Stimulated activated CD4-positive, alpha-beta T cell treated with anti-CD3 and anti-CD28 coated beads, TNF-alpha, amount 100 ng/mL, for 24 hours (primary cell): ENCODE measurements around the gene LRFN5.
"Not testable (repeated sequence)": the region's sequence is repeated elsewhere in the genome, so short reads cannot be mapped to it uniquely, and the experiment has no call there.

Experiments
- DNase-seq, 3 experiments: peaks; one replicate each; pipeline ENCODE4 v3.0.0-alpha.2; 2020; ENCODE audit warnings: low read depth in 3 of 3

LRFN5 gene

DNA sequence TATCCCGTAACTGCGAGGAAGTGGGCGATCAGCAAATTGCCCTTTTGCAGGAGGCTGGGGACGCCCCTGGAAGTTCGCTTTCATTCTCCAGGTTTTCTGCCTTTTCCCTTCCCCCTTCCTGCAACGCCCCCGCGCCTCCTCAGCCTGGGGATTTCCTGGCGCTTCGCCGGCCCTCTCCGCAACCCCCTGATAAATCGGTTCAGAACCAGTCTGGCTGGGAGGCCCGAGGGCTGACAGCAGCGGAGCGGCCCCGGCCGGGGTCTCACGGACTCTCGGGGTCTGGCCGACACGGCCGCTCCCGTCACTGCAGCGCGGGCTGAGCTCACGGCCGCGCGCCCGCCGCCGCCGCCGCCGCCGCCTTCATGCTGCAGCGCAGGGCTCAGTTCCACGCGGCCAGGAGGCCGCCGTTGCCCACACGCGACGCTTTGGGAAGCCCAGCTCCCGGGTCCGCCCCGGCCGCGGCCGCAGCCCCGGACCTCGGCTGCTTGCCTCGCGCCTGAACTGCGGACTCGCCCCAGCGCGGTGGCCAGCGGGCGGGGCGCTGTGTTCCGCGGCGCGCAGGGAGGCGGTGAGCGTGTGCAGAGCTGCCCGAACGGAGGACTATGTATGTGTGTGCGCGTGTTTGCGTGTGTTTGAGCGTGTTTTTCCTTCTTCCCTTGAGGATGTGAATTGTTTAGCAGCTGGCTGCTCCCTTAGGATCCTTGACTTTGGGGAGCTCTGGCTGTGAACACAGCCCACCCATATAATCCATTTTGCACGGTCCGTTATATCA is at the start of gene LRFN5:
LRFN5 (plus strand) TSS at position 345 of the 772 bp plus-strand sequence.
- no peak for DNase-seq

DNA sequence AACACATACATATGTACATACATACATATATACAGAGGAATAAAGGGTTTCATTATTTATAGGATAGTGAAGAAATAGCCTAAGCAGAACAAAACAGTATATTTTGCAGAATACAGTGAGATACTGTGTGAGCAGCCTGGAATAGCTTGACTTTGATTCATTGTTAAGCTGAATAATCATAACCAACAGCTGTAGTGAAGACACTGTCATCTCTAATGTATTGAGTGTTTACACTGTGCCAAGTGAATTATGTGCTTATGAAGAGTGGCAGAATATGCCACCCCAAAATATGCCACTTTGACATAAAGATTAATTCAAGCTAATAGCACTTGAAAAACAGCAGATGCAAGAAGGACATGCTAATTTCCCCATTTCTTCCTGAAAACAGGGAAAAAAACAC is 48.2 kb upstream of the LRFN5 start:
- DNase-seq, result no peak

DNA sequence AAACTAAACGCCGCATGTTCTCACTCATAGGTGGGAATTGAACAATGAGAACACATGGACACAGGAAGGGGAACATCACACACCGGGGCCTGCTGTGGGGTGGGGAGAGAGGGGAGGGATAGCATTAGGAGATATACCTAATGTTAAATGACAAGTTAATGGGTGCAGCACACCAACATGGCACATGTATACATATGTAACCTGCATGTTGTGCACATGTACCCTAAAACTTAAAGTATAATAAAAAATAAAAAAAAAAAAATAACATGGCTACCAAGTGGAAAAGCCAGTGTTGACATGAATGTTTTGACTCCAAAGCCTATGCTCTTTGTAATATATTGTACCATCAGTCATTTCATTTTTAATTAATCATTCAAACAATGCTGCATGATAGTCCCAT is 39.8 kb upstream of the LRFN5 start:
- DNase-seq, result not testable (repeated sequence)

- no peak for DNase-seq
These were observed 37.7 kb upstream of the LRFN5 start for GRCh38 chr14:41568979-41569378.

- DNase-seq, result no peak
These were observed 36.1 kb upstream of the LRFN5 start for GRCh38 chr14:41570415-41571155.

GRCh38 chr14:41586237-41586636 is 20.4 kb upstream of the LRFN5 start:
- DNase-seq, result no peak

GRCh38 chr14:41597647-41598046 is 9.0 kb upstream of the LRFN5 start:
- DNase-seq, result no peak

- DNase-seq, result not testable (repeated sequence)
These were observed 6.8 kb upstream of the LRFN5 start for GRCh38 chr14:41599805-41600385.

GRCh38 chr14:41604721-41605531 is 1.8 kb upstream of the LRFN5 start:
- DNase-seq, result no peak

GRCh38 chr14:41605550-41606281 is 960 bp upstream of the LRFN5 start:
- no peak for DNase-seq

GRCh38 chr14:41606282-41606531 is 469 bp upstream of the LRFN5 start:
- DNase-seq, result no peak

GRCh38 chr14:41607304-41607775 is 664 bp downstream of the LRFN5 start:
- DNase-seq, result no peak

DNA sequence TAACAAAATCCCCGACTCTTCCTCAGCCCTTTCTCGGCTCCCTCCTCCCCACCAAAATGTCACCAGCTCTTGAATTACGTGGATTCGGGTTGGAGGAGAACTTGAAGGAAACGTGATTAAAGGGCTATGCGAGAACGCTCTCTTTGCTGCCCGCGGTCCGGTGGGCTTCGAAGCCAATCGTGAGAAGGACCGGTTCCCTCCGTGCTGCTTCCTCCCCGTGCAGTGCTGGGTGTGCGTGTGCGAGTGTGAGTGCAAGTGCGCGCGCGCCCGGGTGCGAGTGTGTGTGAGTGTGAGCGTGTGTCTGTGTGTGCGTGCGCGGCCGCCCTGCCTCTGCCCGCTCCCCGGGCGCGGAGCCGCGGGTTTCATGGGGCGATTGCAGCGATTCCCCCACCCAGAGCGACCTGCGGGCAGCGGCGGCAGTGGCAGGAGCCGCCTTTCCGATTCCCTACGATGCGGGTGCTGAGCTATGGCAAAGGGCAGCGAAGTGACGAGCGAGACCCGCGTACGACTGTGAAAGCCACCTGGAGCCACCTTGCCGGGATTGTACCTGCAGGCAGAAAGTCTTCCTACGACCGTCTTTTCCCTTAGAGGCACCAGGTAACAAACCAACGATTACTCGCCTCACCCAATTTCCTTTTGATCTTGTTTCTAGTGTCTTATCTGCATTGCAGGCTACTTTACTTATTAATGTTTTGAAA is 1.4 kb downstream of the LRFN5 start:
- no peak for DNase-seq

DNA sequence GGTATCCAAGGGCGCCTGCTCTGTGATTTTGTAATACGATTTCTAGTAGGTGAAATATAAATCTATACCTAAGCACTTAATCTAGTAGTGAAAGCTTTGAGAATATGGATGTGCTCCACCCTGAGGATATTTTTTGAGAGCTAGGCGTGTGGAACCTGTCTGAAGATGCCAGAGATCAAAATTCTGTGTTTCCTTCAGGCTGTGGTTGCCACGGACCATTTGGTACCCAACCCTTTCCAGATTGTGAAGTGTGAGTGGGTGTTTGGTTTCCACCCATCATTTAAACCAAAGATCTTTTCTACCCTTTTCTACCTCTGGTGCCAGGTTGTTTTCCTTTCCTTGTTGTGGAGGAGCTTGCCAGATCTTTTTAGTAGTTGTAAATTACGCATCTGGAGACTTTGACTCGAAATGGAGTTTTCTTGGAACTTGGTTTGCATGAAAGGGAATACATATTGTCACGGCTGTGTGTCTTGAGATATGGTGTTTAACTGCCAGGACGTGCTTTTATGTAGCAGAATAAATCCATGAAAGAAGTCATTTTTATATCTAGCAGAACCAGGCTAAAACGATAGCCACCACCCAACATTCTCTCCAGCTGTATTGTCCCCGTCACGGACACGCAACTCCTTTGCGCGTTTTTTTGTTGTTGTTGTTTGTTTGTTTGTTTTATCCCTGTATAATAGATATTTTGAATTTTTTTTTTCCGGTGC is 2.2 kb downstream of the LRFN5 start:
- DNase-seq, result no peak

DNA sequence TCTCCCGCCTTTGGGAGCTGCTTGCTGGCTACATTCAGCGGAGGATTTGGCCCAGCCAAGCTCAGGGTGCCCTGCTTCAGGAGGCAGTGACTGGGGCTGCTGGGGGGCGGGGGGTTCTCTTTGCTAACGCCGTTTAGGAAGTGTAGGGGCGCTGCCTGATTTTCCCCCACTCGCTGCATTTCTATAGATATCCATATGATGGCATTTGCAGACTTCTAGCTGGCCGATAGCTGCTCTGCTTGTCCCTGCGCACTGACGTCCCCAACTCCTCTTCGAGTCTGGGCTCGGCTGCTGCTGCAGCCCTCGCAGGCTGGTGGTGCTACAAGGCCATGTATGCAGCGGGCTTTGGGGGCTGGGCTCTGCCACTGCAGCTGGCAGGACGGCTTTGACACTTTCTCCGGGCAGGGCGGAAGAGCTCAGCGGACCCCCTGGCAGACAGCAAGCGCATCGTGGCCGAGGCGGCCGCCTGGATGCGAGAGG is 3.1 kb downstream of the LRFN5 start:
- no peak for DNase-seq

DNA sequence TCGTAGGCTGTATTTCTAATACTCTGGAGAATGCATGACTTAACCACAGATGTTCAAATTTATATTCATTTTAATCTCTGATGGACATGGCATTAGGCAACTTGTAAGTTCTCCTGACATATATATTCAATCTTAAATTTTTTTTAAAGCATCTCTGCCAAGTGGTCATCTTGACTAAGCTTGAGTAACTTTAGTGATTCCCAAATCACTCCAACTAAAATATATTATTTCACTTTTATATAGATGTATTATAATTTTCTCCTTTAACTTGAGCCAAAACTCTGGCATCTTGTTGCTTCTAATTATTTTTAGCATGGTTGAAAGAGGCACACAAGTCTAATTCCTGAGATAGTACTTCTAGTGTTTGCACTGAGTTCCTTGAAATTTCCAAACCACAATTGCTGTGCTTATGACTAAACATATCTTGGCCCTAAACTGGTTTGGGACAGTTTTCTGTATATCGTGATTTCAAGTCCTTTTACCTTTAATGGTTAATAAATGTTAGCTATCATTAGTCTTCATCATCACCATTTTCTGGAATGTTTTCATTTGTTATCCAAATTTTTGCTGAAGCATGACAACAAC is 8.4 kb downstream of the LRFN5 start:
- no peak for DNase-seq

- DNase-seq, result no peak
These were observed 17.1 kb downstream of the LRFN5 start for GRCh38 chr14:41623736-41624135.

DNA sequence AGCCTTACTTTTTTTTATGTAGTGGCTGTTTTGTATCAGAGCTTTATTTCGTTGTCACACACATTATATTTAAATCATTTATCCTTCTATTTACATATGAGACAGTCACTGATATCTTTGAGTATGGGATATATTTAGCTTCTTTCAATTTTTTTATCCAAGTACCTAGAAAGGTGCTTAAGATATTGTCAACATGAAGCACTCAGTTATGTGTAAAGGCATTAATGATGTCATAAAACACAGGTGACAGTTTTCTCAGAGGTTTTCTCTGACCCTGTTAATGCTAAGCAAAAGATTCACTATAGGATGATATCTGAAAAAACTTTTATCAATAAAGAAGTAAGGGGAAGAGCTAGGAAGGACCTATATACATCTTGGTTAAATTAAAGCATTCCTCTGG is 23.2 kb downstream of the LRFN5 start:
- no peak for DNase-seq

- no peak for DNase-seq
These were observed 27.6 kb downstream of the LRFN5 start for GRCh38 chr14:41634286-41634685.
